Measurements from ENCODE around the gene CNTNAP2. TPM values are rescaled to one million over a fixed set of nuclear protein-coding genes. Genes with fewer than 3 reads are reported as not detected.

Gene CNTNAP2
- total RNA-seq, 1 experiment from 2014 or later, result 64.5 TPM

- Histone ChIP-seq H3K56ac (ENCODE audit: insufficient read length, low read depth, low read length) (no peak overlapping the region), H3K79me2 (ENCODE audit: insufficient read depth, low read length) (no peaks in the 10 kb centered on the region), H3K4me2 (ENCODE audit: insufficient read depth, insufficient read length, low read length) (no peak overlapping the region), H4K20me1 (ENCODE audit: control insufficient read depth, insufficient read depth, insufficient read length) (no peaks in the 10 kb centered on the region), H3K79me1 (ENCODE audit: insufficient read depth, low read depth, low read length, poor library complexity, severe bottlenecking) (no peaks in the 10 kb centered on the region), H2BK5ac (ENCODE audit: insufficient read length, low read length) (no peak overlapping the region), H3K23me2 (ENCODE audit: insufficient read length, low read depth, low read length, poor library complexity, severe bottlenecking) (no peaks in the 10 kb centered on the region), H2BK120ac (ENCODE audit: low read depth, low read length, poor library complexity, severe bottlenecking) (no peak overlapping the region), H3K18ac (ENCODE audit: insufficient read length, low read depth, low read length) (no peak overlapping the region), H2BK20ac (ENCODE audit: low read depth, low read length, poor library complexity, severe bottlenecking) (no peak overlapping the region), H3K4ac (ENCODE audit: low read depth, low read length) (no peak overlapping the region), H4K5ac (ENCODE audit: insufficient read length, low read depth, low read length) (no peak overlapping the region), H4K8ac (replicated peaks; ENCODE audit: insufficient read length, low read depth, low read length) (no peak overlapping the region), H4K91ac (ENCODE audit: insufficient read length, low read depth, low read length) (no peak overlapping the region), H3K27ac (ENCODE audit: insufficient read length, low read depth, low read length) (no peak overlapping the region), H3K14ac (ENCODE audit: insufficient read depth, low read length) (no peak overlapping the region), H3K23ac (ENCODE audit: insufficient read length, low read depth, low read length) (no peak overlapping the region), H3K9ac (ENCODE audit: extremely low read depth, insufficient read length, low read length) (no peak overlapping the region), H2BK12ac (ENCODE audit: insufficient read length, low read depth, low read length) (no peak overlapping the region), H2BK15ac (ENCODE audit: low read depth, low read length) (no peak overlapping the region), H3K4me1 (ENCODE audit: insufficient read depth, low read length) (no peaks in the 10 kb centered on the region), H2AFZ (ENCODE audit: low read length) (no peak overlapping the region), H3K9me3 (ENCODE audit: control insufficient read depth, low read depth, low read length) (no peaks in the 10 kb centered on the region), H3K27me3 (ENCODE audit: insufficient read depth, low read length) (no peaks in the 10 kb centered on the region), H3T11ph (ENCODE audit: low read length) (no peak overlapping the region), H2AK5ac (ENCODE audit: insufficient read length, low read length) (no peak overlapping the region)
- peaks cover 3 to 6% of the 10 kb centered on the region in 2 experiments for H3K4me1 Mint-ChIP-seq
- H3K9me3 Mint-ChIP-seq, result no peaks in the 10 kb centered on the region
- H3K4me3 Mint-ChIP-seq, result no peak overlapping the region
- no peaks in the 10 kb centered on the region for H3K27me3 Mint-ChIP-seq (ENCODE audit: low read depth)
- no CpG with 5 or more reads among the region's 8 CpGs for WGBS (ENCODE audit: extremely low coverage, insufficient read length, low lambda C conversion rate)
- H3K27ac Mint-ChIP-seq, result no peak overlapping the region
- no peak for DNase-seq
- no peaks in the 10 kb centered on the region for H3K36me3 Mint-ChIP-seq (ENCODE audit: insufficient read depth in 1 of 3, low read depth in 3 of 3)
- TF ChIP-seq, protein P1, sequence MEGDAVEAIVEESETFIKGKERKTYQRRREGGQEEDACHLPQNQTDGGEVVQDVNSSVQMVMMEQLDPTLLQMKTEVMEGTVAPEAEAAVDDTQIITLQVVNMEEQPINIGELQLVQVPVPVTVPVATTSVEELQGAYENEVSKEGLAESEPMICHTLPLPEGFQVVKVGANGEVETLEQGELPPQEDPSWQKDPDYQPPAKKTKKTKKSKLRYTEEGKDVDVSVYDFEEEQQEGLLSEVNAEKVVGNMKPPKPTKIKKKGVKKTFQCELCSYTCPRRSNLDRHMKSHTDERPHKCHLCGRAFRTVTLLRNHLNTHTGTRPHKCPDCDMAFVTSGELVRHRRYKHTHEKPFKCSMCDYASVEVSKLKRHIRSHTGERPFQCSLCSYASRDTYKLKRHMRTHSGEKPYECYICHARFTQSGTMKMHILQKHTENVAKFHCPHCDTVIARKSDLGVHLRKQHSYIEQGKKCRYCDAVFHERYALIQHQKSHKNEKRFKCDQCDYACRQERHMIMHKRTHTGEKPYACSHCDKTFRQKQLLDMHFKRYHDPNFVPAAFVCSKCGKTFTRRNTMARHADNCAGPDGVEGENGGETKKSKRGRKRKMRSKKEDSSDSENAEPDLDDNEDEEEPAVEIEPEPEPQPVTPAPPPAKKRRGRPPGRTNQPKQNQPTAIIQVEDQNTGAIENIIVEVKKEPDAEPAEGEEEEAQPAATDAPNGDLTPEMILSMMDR (conservative IDR thresholded peaks at IDR 0.05), result no peak
Measured at GRCh38 chr7:147857152-147858140, 1740.8 kb downstream of the CNTNAP2 start.
